ENCODE measurements around the gene STRA6.
"Not testable (repeated sequence)": the region's sequence is repeated elsewhere in the genome, so short reads cannot be mapped to it uniquely, and the experiment has no call there.

STRA6 gene

DNA sequence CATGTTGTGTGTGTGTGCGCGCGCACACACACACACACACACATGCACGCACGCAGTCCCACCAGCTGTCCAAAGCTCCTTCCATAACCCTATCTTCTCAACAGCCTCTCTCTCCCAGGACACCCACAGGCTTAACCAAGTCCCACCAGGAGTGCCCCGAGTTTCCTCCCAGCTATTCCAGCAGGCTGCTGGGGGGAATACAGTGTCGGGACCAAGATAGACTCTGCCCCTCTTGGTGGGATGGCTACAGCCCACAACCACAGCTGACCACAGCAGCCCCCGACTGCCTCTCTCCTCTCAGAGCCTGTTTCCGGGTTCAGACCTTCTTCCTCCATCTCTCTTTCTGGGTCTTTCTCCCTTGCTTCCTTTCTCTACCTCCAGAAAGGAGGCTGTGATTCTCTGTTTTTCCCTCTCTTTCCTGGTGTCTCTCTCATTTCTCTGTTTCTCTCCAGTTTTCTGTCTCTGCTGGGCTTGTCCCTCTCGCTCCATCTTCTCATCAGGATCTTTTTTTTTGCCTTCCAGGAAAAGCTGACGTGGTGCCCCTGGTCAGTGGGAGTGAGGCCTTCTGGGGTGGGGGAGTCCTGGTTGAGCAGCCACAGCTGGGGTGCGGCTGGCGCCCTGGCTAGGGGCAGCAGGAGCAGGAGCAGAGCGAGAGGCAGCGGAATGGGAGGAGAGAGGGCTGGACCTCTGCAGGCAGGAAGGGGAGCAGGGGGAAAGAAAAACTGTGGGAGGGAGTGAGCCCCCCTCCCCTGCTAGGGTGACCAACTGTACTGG lies 32.3 kb downstream of the STRA6 start:
- no peak for DNase-seq

DNA sequence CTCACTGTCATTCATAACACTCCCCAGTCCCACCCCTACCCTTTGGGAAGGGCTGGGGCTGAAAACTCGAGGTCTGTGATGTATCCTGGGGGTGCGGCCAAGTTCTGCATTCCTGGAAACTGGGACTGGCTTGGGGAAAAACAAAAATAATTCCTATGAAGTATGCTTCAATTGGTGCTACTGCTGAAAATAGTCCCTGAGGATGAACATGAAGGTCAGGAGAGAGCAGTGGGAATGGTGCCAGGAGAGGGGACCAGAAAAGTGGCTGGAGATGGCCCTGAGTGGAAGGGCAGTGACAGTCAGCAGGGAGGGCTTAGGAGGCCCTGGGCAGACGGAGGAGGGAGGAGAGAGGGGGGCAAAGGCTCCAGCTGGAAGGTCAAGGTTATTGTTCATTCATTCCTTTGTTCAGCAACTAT lies 33.9 kb downstream of the STRA6 start:
- no peak for DNase-seq

DNA sequence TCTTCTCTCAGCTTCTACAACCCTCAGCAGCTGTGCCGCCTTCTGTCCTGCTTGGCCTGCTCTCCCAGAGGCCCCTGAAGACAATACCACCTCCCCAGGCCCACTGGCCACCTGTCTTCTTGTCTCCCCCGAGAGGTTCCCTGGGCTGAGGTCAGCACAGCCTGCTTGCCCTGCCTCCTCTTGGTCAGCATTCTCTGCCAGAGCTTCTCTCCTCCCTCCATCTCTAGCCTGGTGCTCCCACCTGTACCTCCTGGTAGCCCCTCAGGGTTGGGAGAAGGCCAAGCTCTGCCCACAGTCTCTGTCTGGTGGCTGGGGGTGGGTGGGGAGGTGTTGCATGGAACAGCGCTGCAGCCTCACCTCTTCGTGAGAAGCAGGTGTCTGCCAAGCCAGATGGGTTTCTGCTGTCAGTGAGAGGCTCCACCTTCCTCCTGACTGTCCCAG lies 34.7 kb downstream of the STRA6 start:
- no peak for DNase-seq

DNA sequence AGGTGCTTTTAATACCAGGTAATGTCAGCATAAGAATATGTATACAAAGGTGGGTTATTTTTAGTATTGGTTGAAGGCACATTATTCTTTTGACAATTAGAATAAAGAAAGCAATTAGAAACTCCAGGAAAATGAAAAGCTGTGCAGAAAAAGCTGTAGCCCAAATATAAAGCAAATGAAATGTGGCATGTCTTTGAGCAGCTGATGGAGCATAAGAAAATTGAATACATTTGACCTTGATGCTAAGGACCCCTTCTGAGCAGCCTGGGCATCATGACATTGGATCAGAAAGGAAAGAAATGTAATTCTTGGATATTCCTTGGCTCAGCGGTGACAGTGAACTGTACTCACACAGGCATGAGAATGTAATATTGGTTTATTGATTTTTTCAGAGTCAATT lies 37.1 kb downstream of the STRA6 start:
- DNase-seq: no peak

DNA sequence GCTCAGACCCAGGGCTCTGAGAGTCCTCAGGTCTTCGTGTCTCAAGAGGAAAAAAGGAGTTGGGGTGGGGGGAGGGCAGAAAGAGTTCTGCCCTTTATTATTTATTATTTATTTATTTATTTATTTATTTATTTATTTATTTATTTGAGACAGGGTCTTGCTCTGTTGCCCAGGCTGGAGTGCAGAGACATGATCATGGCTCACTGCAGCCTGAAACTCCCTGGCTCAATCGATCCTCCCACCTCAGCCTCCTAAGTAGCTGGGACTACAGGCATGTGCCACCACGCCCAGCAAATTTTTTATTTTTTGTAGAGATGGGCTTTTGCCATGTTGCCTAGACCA lies 40.4 kb downstream of the STRA6 start:
- DNase-seq: not testable (repeated sequence)

DNA sequence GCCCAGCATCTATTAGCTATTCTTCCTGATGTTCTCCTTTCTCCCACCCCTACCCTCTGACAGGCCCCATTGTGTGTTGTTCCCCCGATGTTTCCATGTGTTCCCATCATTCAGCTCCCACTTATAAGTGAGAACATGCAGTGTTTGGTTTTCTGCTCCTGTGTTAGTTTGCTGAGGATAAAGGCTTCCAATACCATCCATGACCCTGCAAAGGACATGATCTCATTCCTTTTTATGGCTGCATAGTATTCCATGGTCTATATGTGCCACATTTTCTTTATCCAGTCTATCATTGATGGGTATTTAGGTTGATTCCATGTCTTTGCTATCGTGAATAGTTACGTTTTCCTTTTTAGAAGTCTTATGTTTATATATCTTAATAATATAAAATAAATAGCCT lies 42.2 kb downstream of the STRA6 start:
- DNase-seq: not testable (repeated sequence)

DNA sequence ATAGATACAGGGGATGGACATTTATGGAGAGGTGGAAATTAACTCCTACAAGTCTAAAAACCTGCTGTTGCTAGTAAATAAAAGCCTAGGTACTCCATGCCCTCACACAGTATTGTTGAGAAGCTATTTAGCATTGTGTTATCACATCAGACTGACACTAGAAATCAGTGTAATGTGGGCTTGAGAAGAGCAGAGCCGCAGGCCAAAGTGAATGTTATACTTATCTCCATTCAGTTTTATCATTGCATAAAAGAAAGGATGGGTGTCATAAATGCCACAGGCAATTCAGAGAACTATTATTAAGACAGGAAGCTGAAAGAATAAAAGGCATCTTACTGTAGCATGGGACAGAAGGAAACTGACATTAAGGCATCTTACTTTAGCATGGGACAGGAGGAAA lies 42.8 kb downstream of the STRA6 start:
- no peak for DNase-seq

DNA sequence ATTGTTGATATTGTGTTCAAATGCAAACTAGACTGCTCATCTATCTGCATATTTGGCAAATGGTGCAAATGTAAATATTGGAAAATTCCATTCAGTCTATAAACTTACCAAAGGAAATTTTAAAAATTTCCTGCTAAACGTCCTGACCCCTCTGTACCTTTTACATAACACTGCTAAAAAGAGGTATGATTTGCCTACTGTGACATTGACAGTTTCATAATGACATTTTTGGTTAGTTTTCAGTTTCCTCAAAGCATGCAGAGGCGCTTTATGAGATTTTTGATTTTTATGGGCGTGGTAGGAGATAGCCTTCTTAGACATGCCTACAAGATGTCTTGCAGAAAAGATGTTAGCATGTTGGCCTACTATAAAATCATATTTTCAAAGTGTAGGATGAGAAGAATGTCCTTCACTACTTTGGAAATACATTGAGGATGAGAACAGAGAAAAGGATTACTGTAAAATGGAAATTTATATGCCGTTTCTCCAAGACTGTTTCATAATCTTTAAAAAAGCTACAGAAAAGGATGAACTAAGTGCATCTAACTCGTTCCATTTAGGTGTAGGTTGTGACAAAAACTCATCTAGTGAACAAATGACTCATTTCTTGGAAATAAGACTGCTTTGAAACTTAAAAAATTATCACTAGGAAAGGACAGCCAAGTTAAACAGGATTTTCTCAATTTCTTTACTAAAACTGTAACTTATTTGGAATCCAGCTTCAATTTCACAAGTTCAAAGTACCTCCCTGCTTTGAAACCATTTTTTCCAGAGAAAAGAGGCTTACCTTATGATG lies 43.5 kb downstream of the STRA6 start:
- no peak for DNase-seq

DNA sequence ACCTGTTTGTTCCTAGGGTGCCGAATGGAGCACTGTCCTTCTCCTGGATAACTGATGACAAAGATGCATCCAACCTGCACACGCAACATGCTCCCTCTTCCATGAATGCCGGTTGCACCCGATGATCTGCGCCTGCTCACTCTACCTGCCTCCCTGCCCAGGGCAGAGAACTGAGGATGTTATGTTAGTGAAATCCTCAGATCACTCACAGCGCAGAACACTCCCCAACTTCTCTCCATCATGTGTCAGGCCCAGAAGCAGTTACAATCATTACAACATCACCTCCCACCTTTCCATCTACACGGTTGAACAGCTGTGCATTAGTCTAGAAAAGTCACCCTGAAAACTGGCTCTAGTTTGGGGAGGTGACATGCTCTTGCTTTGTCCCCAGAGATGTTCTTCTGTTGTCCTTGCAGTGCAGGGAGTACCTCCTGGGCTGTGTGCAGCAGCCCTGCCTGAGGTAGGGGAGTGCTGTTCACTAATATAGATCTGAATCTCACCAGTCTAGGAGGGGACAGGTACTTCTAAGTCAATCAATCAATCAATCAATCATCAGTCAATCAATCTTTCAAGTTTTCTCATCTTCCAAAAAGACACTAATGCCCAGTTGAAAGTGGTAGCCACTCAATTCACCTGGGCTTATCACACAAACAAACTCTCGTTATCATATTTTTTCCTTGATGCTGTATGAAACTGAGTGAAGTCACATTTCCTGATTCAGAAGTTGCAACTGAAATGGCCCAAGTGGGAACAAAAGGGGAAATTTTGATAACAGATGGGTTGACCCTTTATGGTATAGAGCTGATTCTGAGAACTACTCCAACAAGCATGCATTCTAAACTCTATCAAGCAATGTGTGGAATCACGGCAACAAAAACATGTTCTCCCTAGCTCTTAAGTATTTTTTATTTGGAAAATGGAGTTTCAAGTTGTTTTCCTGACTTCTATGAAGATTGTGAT lies 44.4 kb downstream of the STRA6 start:
- DNase-seq: peak in 18 of 56 donors; percentile 11 to 71 (median 38)

DNA sequence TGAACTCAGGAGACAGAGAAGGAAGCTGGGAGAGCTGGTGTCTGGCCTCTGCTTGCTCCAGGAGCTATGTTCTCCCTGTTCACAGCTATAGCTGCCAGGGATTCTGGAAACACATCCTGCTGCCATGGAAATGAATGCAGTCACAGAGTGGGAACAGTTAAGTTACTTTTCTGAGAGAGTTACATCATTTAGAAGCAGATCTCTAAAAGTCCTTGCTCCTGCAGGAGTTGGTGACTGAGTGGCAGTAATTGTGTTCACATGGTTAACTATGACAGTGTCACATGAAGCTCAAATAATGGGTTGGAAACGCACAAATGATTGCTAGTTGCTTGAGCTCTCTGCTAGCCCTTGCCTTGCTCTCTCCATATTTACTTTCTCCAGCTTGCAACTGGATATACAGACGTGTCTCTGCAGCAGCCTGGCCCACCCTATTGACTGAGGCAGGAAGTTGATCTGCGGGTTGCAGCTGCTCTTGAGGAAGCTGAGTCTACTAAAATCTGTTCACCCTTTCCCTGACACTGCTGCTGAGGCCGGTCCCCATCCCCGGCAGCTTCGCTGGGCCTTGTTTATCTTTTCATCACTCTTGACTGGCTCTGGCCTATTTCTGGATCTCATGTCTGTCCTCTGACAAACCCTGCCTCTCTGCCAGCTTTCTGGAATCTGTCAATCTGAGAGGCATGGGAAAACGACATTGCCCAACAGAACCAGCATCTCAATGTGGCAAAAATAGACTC lies 45.7 kb downstream of the STRA6 start:
- DNase-seq: peak in 13 of 56 donors; percentile 13 to 59 (median 40)

DNA sequence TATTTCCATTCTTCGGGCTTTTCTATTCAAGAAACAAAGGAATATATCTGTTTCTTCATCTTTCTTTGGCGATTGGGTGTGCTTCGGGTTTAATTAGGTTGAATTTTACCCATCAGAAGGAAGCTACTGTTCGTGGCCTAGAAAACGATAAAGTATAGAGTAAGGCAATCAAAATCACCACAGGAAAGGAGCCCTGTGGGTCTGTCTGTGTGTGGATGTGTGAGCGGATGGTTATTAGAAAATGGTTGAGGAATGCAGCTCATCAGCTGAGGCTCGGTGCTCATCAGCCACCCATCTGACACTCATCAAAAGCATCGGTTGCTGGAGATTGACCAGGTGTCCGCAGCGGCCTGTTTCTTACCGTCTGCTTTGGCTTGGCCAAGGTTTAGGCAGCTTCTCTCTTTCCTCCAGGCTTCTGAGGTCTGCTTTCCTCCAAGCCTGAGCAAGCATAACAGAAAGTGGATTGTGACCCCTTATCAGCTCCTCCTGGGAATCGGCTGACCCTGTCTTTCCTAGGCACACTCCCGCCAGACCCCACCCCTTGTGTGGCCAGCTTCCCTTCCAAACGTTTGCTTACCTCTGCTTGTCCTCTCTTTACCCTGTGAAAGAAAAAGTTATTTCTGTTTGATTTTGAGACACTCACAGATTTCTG lies 46.7 kb downstream of the STRA6 start:
- no peak for DNase-seq

DNA sequence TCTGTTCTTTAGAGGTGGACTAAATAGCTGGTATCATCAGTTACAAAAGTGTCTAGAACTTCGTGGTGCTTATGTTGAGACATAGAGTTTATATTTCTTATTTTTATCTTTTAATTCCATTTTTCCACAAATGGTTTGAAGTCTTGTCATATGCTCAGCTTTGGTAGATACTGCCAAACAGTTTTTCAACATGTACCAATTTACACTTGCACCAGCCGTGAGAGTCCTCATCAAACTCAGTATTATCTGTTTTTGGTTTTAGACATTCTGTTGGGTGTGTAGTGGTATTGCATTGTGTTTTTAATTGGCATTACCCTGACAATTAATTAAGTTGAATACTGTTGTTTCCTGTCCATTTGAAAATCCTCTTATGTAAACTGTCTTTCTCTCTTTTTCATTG lies 55.5 kb downstream of the STRA6 start:
- no peak for DNase-seq

DNA sequence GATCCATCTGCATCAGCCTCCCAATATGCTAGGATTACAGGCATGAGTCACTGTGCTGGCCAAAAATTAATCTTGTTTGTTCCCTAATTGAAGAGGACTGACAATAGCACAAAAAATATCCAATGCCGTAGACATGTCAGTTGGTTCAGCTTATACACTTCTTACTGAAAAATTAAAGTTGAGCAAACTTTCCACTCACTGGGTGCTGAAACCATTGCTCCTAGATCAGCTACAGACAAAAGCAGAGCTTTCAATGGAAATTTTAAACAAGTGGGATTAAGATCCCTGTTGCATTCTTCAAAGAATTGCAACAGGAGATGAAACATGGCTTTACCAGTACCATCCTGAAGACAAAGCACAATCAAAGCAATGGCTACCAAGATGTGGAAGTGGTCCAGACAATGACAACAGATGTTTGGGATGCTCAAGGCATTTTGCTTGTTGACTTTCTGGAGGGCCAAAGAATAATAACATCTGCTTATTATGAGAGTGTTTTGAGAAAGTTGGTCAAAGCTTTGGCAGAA lies 56.2 kb downstream of the STRA6 start:
- DNase-seq: no peak

DNA sequence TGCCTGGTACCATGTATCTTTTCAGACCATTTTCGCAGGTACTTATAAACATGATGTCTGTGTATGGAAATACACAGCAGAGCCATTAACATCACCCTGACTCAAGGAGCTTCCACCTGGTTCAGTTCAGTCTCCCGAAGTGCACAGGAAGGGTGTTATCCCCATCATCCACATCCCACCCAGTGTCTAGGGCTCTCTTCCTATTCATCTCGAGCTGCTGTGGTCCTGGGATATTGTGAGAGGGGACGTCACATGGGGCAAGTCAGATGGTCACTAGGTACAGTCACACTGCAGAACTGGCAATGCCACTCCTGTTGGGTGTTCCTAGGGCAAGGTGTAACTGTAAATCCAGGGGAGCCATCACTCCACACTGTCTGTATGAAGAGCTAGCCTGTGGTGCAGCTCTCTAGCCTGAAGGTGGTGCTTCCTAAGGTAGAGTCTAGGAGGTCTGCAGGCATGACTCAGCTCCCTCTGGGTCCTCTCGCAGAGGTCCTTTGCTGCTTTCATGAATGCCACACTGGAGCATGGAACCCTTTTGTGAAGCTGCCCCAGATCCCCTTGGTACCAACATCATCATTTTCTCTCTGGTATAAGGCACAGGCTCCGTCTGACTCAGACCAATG lies 58.3 kb downstream of the STRA6 start:
- no peak for DNase-seq

DNA sequence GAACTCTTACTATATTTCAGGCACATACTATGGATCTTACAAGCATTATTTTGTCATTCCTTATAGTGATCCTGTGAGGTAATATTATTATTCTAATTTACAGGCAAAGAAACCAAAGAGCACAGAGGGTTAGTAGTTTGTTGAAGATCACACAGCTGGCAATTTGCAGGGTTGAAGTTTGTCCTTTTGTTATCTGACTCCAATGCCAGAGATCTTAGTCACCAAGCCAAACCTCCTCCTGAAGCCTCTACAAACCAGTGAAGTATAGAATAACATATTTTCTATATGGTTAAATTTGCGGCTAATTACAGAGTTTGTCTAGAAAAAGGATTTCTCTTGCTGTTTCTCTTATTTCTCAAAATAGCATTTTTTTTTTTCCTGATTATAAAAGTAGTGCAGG lies 61.0 kb downstream of the STRA6 start:
- no peak for DNase-seq

DNA sequence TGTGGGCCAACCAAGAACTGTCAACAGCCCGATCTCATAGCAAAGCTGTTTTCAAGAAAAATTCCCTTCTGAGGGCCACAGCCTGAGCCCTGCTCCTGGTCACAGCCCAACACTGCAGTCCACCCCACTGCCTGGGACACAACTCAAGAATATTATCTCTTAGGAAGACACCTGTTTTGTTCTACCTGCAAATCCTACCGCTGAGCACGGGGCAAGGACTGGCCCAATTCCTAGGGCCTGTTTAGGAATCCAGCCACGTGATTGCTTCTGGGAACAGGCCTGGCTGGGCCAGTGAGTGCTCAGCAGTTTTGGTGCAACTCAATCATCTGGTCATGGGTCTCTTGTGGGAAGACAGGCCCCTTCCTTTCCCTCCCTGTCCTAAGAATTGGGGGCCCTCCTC lies 63.9 kb downstream of the STRA6 start:
- no peak for DNase-seq

DNA sequence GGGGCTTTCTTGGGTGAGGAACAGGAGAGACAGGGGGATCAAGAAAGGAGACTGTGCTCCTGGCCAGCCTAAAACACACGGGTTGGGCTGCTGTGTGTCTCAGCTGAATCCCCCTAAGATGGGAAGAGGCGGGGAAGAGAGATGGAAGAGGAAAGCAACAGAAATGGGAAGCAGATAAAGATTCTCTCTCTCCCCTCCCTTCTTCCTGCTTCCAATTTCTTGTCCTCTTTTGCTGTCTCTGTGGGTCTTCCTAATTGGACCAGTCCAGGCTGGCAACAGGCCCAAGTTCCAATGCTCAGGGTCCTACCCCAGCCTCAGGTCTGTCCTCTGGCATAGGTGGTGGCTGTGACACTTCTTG lies 65.1 kb downstream of the STRA6 start:
- DNase-seq: no peak

DNA sequence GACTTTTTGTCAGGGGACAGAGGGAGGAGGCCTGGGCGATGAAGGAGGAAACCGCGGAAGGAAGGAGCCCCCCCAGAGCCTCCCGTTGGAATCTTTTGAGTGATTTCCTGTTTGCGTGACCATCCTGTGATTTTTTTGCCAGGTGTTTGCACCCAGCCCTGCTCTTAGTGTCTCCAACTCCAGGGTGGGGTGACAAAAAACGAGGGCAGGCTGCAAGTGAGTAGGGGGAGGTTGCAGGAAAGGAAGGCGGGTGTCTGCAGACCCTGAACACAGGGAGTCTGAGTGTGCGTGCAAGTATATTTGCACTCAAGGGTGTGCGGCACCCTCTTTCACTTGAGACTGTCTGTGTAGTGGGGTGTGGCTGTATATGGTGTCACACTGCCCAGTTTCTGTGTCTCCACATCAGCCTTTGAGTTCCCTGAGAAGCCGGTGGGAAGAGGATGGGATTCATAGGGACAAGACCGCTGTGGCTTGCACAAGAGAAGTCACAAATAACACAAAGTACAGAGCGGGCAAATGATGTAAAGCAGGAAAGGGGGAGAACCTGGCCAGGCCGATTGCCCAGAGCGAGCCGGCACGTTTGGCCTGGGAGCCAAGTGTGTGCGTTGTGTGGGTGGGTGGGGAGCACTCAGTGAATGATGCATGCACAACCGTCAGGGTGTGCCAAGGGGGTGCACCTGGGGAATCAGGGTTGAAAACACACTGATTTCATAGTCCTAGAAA lies 65.6 kb downstream of the STRA6 start:
- no peak for DNase-seq

DNA sequence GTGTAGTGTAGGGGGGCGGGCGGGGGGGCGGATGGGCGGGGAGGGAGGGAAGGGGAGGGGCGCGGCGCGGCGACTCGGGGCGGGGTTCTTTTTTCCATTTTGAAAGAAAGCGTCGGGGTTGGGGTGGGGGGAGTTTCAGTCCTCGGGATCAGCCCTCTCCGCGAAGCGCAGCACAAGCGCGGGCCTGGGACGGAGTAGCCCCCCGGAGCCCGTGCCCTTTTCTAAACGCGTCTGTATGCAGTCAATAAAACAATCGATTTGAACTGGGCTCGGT lies 66.1 kb downstream of the STRA6 start:
- DNase-seq: no peak

Measured in nucleus accumbens (tissue), 56 donors.